ENCODE measurements around the gene KRTAP10-4.

Gene KRTAP10-4

DNA sequence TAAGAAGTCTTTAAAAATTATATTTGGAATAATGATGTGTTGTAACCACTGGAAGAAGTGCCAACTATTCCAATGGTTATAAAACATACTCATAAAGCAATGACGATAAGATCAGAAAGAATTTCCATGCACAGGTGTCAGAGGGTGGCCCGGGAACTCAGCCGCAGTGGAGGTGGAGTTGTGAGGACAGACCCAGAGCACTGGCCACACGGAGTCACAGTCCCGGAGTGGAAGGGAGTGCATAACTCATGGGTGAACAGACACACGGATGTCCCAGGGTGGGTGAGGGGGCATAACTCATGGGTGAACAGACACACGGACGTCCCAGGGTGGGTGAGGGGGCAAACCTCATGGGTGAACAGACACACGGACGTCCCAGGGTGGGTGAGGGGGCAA is 2.5 kb downstream of the KRTAP10-4 start:
- TF ChIP-seq POLR2AphosphoS5 (IDR thresholded peaks at IDR 0.05; ENCODE audit: low read depth, low read length) (no peak), FOXP2 (optimal IDR thresholded peaks at IDR 0.05; ENCODE audit: borderline replicate concordance, extremely low read depth, extremely low read length, insufficient read depth) (no peak), TAF1 (IDR thresholded peaks at IDR 0.05; ENCODE audit: borderline replicate concordance, insufficient read depth, low read length) (no peak), SIN3A (IDR thresholded peaks at IDR 0.05; ENCODE audit: borderline replicate concordance, insufficient read depth, low read length) (no peak)
- TF ChIP-seq, protein P1, sequence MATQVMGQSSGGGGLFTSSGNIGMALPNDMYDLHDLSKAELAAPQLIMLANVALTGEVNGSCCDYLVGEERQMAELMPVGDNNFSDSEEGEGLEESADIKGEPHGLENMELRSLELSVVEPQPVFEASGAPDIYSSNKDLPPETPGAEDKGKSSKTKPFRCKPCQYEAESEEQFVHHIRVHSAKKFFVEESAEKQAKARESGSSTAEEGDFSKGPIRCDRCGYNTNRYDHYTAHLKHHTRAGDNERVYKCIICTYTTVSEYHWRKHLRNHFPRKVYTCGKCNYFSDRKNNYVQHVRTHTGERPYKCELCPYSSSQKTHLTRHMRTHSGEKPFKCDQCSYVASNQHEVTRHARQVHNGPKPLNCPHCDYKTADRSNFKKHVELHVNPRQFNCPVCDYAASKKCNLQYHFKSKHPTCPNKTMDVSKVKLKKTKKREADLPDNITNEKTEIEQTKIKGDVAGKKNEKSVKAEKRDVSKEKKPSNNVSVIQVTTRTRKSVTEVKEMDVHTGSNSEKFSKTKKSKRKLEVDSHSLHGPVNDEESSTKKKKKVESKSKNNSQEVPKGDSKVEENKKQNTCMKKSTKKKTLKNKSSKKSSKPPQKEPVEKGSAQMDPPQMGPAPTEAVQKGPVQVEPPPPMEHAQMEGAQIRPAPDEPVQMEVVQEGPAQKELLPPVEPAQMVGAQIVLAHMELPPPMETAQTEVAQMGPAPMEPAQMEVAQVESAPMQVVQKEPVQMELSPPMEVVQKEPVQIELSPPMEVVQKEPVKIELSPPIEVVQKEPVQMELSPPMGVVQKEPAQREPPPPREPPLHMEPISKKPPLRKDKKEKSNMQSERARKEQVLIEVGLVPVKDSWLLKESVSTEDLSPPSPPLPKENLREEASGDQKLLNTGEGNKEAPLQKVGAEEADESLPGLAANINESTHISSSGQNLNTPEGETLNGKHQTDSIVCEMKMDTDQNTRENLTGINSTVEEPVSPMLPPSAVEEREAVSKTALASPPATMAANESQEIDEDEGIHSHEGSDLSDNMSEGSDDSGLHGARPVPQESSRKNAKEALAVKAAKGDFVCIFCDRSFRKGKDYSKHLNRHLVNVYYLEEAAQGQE (IDR thresholded peaks at IDR 0.05; ENCODE audit: insufficient read depth in 1 of 2, low read depth in 2 of 2, low read length in 2 of 2): no peak

DNA sequence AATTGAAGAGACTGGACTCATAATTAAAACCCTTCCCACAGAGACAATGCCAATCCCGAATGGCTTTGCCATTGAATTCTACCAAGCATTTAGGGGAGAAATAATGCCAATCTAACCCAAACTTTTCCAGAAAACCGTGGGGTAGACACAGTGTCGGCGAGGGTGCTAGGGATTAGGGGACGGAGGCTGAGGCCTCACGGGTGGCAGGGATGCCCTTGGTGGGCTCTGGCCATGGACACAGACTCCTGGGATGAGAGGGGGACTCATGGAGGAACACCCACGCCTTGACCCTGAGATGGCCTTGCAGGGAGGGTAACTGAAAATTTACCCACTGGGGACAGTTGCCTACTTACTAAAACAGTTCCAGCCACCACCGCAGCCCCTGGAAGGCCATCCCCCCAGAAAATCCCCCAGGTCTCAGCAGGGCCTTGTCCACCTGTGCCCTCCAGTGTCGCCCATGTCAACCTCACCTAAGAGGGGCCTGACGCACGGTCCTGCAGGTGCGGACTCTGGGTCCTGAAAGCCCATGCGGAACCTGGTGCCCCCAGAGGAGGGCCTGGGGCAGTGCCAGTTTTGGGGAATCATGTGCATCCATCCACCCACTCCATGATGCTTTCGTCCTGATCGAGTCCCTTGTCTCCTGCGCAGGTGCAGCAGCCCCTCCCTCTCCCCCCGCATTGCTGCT is 5.0 kb downstream of the KRTAP10-4 start:
- TF ChIP-seq TAF1 (IDR thresholded peaks at IDR 0.05; ENCODE audit: borderline replicate concordance, insufficient read depth, low read length) (no peak), SIN3A (IDR thresholded peaks at IDR 0.05; ENCODE audit: borderline replicate concordance, insufficient read depth, low read length) (no peak), FOXP2 (optimal IDR thresholded peaks at IDR 0.05; ENCODE audit: borderline replicate concordance, extremely low read depth, extremely low read length, insufficient read depth) (no peak), POLR2AphosphoS5 (IDR thresholded peaks at IDR 0.05; ENCODE audit: low read depth, low read length) (no peak)
- TF ChIP-seq, protein P1 (IDR thresholded peaks at IDR 0.05; ENCODE audit: insufficient read depth in 1 of 2, low read depth in 2 of 2, low read length in 2 of 2): no peak

DNA sequence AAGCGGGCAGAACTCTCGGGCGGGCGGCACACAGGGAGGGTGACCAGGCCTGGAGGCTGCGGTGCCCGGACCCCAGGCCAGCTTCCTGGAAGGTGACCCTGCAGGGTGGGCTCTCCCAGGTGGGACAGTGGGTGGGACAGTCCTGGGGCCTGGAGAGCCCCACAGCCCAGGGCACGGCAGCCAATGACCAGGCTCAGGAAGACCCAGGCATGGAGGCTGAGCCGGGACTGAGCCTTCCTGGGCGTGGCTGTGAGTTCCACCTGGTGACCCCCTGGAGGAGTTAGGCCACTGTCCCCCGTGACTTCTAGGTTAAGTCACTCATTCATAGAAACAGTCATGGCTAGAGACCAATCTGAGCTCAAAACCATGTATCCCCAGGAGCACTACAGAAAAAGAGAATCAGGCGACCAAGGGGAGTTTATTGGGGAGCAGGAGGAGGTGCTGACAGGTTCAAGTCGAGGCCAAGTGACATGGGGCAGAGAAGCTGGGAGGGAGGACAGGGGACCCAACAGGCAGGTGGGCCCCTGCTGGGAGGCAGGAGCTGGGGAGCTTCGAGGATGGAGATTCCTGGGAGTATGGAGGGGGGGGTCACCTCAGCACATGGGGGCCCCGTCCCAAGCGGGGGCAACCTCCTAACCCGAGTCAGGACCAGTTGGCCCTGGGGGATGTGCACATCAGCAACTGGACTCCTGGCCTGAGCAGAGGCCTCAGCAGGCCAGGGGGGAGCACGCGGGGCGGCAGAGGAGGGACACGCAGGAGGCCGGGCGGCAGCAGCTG is 5.7 kb downstream of the KRTAP10-4 start:
- no peak for TF ChIP-seq FOXP2 (optimal IDR thresholded peaks at IDR 0.05; ENCODE audit: borderline replicate concordance, extremely low read depth, extremely low read length, insufficient read depth)
- no peak for TF ChIP-seq POLR2AphosphoS5 (IDR thresholded peaks at IDR 0.05; ENCODE audit: low read depth, low read length)
- TF ChIP-seq, protein P1 (IDR thresholded peaks at IDR 0.05; ENCODE audit: insufficient read depth in 1 of 2, low read depth in 2 of 2, low read length in 2 of 2): no peak
- no peak for TF ChIP-seq SIN3A (IDR thresholded peaks at IDR 0.05; ENCODE audit: borderline replicate concordance, insufficient read depth, low read length)
- no peak for TF ChIP-seq TAF1 (IDR thresholded peaks at IDR 0.05; ENCODE audit: borderline replicate concordance, insufficient read depth, low read length)

DNA sequence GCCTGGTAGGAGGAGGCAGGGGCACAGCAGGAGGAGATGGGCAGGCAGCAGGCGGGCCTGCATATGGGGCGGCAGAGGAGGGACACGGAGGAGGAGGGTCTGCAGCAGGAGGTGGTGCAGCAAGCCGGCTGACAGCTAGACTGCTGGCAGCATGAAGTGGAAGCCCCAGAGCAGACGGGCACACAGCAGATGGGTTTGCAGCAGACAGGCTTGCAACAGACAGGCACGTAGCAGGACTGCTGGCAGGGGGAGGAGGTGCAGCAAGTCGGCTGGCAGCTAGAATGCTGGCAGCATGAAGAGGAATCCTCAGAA is 6.3 kb downstream of the KRTAP10-4 start:
- TF ChIP-seq POLR2AphosphoS5 (IDR thresholded peaks at IDR 0.05; ENCODE audit: low read depth, low read length) (no peak), FOXP2 (optimal IDR thresholded peaks at IDR 0.05; ENCODE audit: borderline replicate concordance, extremely low read depth, extremely low read length, insufficient read depth) (no peak), TAF1 (IDR thresholded peaks at IDR 0.05; ENCODE audit: borderline replicate concordance, insufficient read depth, low read length) (no peak), SIN3A (IDR thresholded peaks at IDR 0.05; ENCODE audit: borderline replicate concordance, insufficient read depth, low read length) (no peak)
- TF ChIP-seq, protein P1 (IDR thresholded peaks at IDR 0.05; ENCODE audit: insufficient read depth in 1 of 2, low read depth in 2 of 2, low read length in 2 of 2): no peak
